RCC 7860 (cell line): ENCODE results near the gene TUSC1.
"Not testable (repeated sequence)": the region's sequence is repeated elsewhere in the genome, so short reads cannot be mapped to it uniquely, and the experiment has no call there.

Experiments
- DNase-seq: peaks from one replicate; pipeline ENCODE4 v3.0.0-alpha.2; 2015; ENCODE audit warnings: low spot score
- FAIRE-seq: peaks from 2 replicates; lab custom pipeline; 2012; peaks lifted over from hg19 to GRCh38; lab: Jason Lieb, UNC

Gene TUSC1

GRCh38 chr9:25678147-25678666 is at the start of gene TUSC1:
Gene TUSC1 (minus strand): TSS chr9:25678444. CDS start chr9:25678312, 132 bp downstream.
- DNase-seq = peak; percentile 89
- peak; percentile 44 for FAIRE-seq

- no peak for DNase-seq
- FAIRE-seq = no peak
These were observed 48.7 kb upstream of the TUSC1 start for GRCh38 chr9:25726871-25727410.

- FAIRE-seq = no peak
- DNase-seq = peak; percentile 36
These were observed 46.2 kb upstream of the TUSC1 start for GRCh38 chr9:25724424-25724823.

- FAIRE-seq (no peak), DNase-seq (peak; percentile 39)
These were observed 38.1 kb upstream of the TUSC1 start for GRCh38 chr9:25716220-25716872.

GRCh38 chr9:25709941-25710340 is 31.7 kb upstream of the TUSC1 start:
- DNase-seq (no peak), FAIRE-seq (no peak)

- FAIRE-seq (no peak), DNase-seq (no peak)
These were observed 26.6 kb upstream of the TUSC1 start for GRCh38 chr9:25704800-25705199.

GRCh38 chr9:25703701-25704357 is 25.6 kb upstream of the TUSC1 start:
- FAIRE-seq = no peak
- DNase-seq = no peak

- no peak for FAIRE-seq
- DNase-seq = no peak
These were observed 24.3 kb upstream of the TUSC1 start for GRCh38 chr9:25702536-25702935.

- DNase-seq, FAIRE-seq: not testable (repeated sequence)
These were observed 22.7 kb upstream of the TUSC1 start for GRCh38 chr9:25700899-25701298.

- DNase-seq (no peak), FAIRE-seq (no peak)
These were observed 22.2 kb upstream of the TUSC1 start for GRCh38 chr9:25700430-25700829.

GRCh38 chr9:25691786-25692185 is 13.5 kb upstream of the TUSC1 start:
- DNase-seq = no peak
- FAIRE-seq = no peak

GRCh38 chr9:25684321-25684720 is 6.1 kb upstream of the TUSC1 start:
- FAIRE-seq (no peak), DNase-seq (no peak)

GRCh38 chr9:25681266-25681665 is 3.0 kb upstream of the TUSC1 start:
- peak; percentile 90 for FAIRE-seq
- peak; percentile 78 for DNase-seq

- DNase-seq (no peak), FAIRE-seq (no peak)
These were observed 659 bp upstream of the TUSC1 start for GRCh38 chr9:25678846-25679360.

GRCh38 chr9:25677301-25678146 is 720 bp downstream of the TUSC1 start:
- DNase-seq (peak; percentile 77), FAIRE-seq (peak; percentile 7)

- not testable (repeated sequence) for FAIRE-seq, DNase-seq
These were observed 2.4 kb downstream of the TUSC1 start for GRCh38 chr9:25675858-25676257.

GRCh38 chr9:25658571-25658970 is 19.7 kb downstream of the TUSC1 start:
- FAIRE-seq = no peak
- peak; percentile 26 for DNase-seq

- FAIRE-seq (no peak), DNase-seq (no peak)
These were observed 23.8 kb downstream of the TUSC1 start for GRCh38 chr9:25654417-25654816.

- no peak for FAIRE-seq
- DNase-seq = no peak
These were observed 30.1 kb downstream of the TUSC1 start for GRCh38 chr9:25648116-25648515.

- FAIRE-seq (no peak), DNase-seq (no peak)
These were observed 42.2 kb downstream of the TUSC1 start for GRCh38 chr9:25636026-25636425.

- DNase-seq (no peak), FAIRE-seq (no peak)
These were observed 49.0 kb downstream of the TUSC1 start for GRCh38 chr9:25629231-25629630.
